HEK293T (cell line): ENCODE measurements around the gene DCTN5.
"Not testable (repeated sequence)": the region's sequence is repeated elsewhere in the genome, so short reads cannot be mapped to it uniquely, and the experiment has no call there.

ENCODE experiments used
- CTCF ChIA-PET: fragments of 350-600 bp; formaldehyde crosslinking; extraction: SDS; loops from one replicate; lab custom pipeline; 2021; ENCODE audit warnings: antibody characterized with exemption, inconsistent platforms; lab: Yijun Ruan, JAX
- POLR2A ChIA-PET: fragments of 350-600 bp; formaldehyde crosslinking; extraction: SDS; loops from one replicate; lab custom pipeline; 2020; ENCODE audit warnings: antibody characterized with exemption, inconsistent platforms; lab: Yijun Ruan, JAX
- DNase-seq: peaks from one replicate; pipeline ENCODE4 v3.0.0; 2012; ENCODE audit warnings: mixed read lengths; ENCODE audit errors: extremely low spot score
- ARNT ChIP-seq: fragments of 450-650 bp; IDR thresholded peaks from 2 replicates; pipeline ENCODE4 v1.6.1; 2017; ENCODE audit warnings: mild to moderate bottlenecking
- BHLHE40 ChIP-seq: fragments of 450-650 bp; IDR thresholded peaks from 2 replicates; pipeline ENCODE4 v1.6.1; 2016; ENCODE audit warnings: mild to moderate bottlenecking, moderate library complexity, borderline replicate concordance
- CTBP1 ChIP-seq: fragments of 450-650 bp; IDR thresholded peaks from 2 replicates; pipeline ENCODE4 v1.6.1; 2016; ENCODE audit warnings: borderline replicate concordance
- ELF4 ChIP-seq: fragments of 450-650 bp; IDR thresholded peaks from 2 replicates; pipeline ENCODE4 v1.6.1; 2017; ENCODE audit warnings: antibody characterized with exemption
- FOXA1 ChIP-seq: fragments of 450-650 bp; IDR thresholded peaks from 2 replicates; pipeline ENCODE4 v1.6.1; 2016; ENCODE audit warnings: mild to moderate bottlenecking
- FOXK2 ChIP-seq: fragments of 450-650 bp; IDR thresholded peaks from 2 replicates; pipeline ENCODE4 v1.6.1; 2016; ENCODE audit warnings: mild to moderate bottlenecking
- FOXM1 ChIP-seq: fragments of 450-650 bp; IDR thresholded peaks from 2 replicates; pipeline ENCODE4 v1.6.1; 2017; ENCODE audit warnings: mild to moderate bottlenecking, borderline replicate concordance
- HDGF ChIP-seq: fragments of 450-650 bp; IDR thresholded peaks from 2 replicates; pipeline ENCODE4 v1.6.1; 2017; ENCODE audit warnings: antibody characterized with exemption, borderline replicate concordance
- L3MBTL2 ChIP-seq: fragments of 450-650 bp; conservative IDR thresholded peaks from 2 replicates; pipeline ENCODE4 v1.6.1; 2016; ENCODE audit warnings: mild to moderate bottlenecking
- LEF1 ChIP-seq: fragments of 450-650 bp; IDR thresholded peaks from 2 replicates; pipeline ENCODE4 v1.6.1; 2017; ENCODE audit warnings: mild to moderate bottlenecking, borderline replicate concordance
- NFRKB ChIP-seq: fragments of 450-650 bp; IDR thresholded peaks from 2 replicates; pipeline ENCODE4 v1.6.1; 2016; ENCODE audit warnings: mild to moderate bottlenecking, moderate library complexity
- PKNOX1 ChIP-seq: fragments of 450-650 bp; IDR thresholded peaks from 2 replicates; pipeline ENCODE4 v1.6.1; 2016
- SP1 ChIP-seq: fragments of 450-650 bp; IDR thresholded peaks from 2 replicates; pipeline ENCODE4 v1.6.1; 2017
- SUZ12 ChIP-seq: fragments of 450-650 bp; IDR thresholded peaks from 2 replicates; pipeline ENCODE4 v1.6.1; 2016; ENCODE audit warnings: mild to moderate bottlenecking
- TARDBP ChIP-seq: fragments of 450-650 bp; IDR thresholded peaks from 2 replicates; pipeline ENCODE4 v1.6.1; 2016
- ZNF384 ChIP-seq: fragments of 450-650 bp; IDR thresholded peaks from 2 replicates; pipeline ENCODE4 v1.6.1; 2016

The DCTN5 gene

GRCh38 chr16:23629516-23629915 is 11.8 kb upstream of the DCTN5 start:
- CTCF ChIA-PET, result interaction anchor here (0.8 kb wide), 1 partner anchor 33 kb away, joined by 3 read pairs; no protein-coding TSS in a partner anchor
- DNase-seq, result no peak
- POLR2A ChIA-PET, result no interaction called here
- TF ChIP-seq FOXA1, result no peak
- TF ChIP-seq ARNT, result no peak
- TF ChIP-seq FOXK2, result no peak
- no peak for TF ChIP-seq ZNF384
- no peak for TF ChIP-seq L3MBTL2
- no peak for TF ChIP-seq SUZ12
- TF ChIP-seq CTBP1, result no peak
- TF ChIP-seq LEF1, result no peak
- TF ChIP-seq NFRKB, result no peak
- no peak for TF ChIP-seq PKNOX1
- TF ChIP-seq TARDBP, result no peak
- no peak for TF ChIP-seq BHLHE40

GRCh38 chr16:23631874-23632273 is 9.4 kb upstream of the DCTN5 start:
- POLR2A ChIA-PET, CTCF ChIA-PET, DNase-seq: not testable (repeated sequence)

GRCh38 chr16:23634461-23635036 is 6.7 kb upstream of the DCTN5 start:
- no peak for TF ChIP-seq HDGF
- TF ChIP-seq NFRKB, result no peak
- no peak for TF ChIP-seq BHLHE40
- no peak for TF ChIP-seq LEF1
- TF ChIP-seq CTBP1, result no peak
- TF ChIP-seq FOXM1, result no peak
- no peak for TF ChIP-seq ZNF384
- TF ChIP-seq SUZ12, result no peak
- TF ChIP-seq ARNT, result no peak
- DNase-seq, result no peak
- ChIA-PET POLR2A (no interaction called here), CTCF (no interaction called here)

GRCh38 chr16:23635958-23636357 is 5.3 kb upstream of the DCTN5 start:
- ChIA-PET CTCF (no interaction called here), POLR2A (no interaction called here)
- no peak for DNase-seq
- TF ChIP-seq FOXA1, result no peak
- no peak for TF ChIP-seq SUZ12
- no peak for TF ChIP-seq FOXK2
- no peak for TF ChIP-seq CTBP1
- no peak for TF ChIP-seq SP1
- no peak for TF ChIP-seq NFRKB
- no peak for TF ChIP-seq LEF1
- no peak for TF ChIP-seq FOXM1
- TF ChIP-seq BHLHE40, result no peak
- no peak for TF ChIP-seq ARNT
- TF ChIP-seq L3MBTL2, result no peak

- POLR2A ChIA-PET, result interaction anchor here (0.7 to 2.0 kb wide), 5 partner anchors 10 to 92 kb away, joined by 3 to 8 read pairs (median 4); partner anchors contain the start of gene PLK1
- no peak for TF ChIP-seq LEF1
- TF ChIP-seq ZNF384, result no peak
- no peak for TF ChIP-seq FOXA1
- no peak for TF ChIP-seq ARNT
- TF ChIP-seq TARDBP, result no peak
- TF ChIP-seq FOXK2, result no peak
- TF ChIP-seq SP1, result no peak
- peak; percentile 14 for DNase-seq
- CTCF ChIA-PET, result interaction anchor here (0.6 to 1.4 kb wide), 2 partner anchors 44 to 360 kb away, joined by 3 read pairs; no protein-coding TSS in a partner anchor
Measured at GRCh38 chr16:23640615-23640930, 693 bp upstream of the DCTN5 start.

GRCh38 chr16:23642246-23642774 is 1.0 kb downstream of the DCTN5 start:
- no peak for DNase-seq
- TF ChIP-seq CTBP1 (no peak), ELF4 (no peak), NFRKB (no peak), SUZ12 (no peak), PKNOX1 (no peak)
- ChIA-PET POLR2A (interaction anchor here (2.0 kb wide), 1 partner anchor 90 kb away, joined by 4 read pairs; no protein-coding TSS in a partner anchor), CTCF (interaction anchor here (0.7 kb wide), 1 partner anchor 29 kb away, joined by 3 read pairs; no protein-coding TSS in a partner anchor)

- ChIA-PET CTCF (interaction anchor here (0.7 kb wide), 1 partner anchor 28 kb away, joined by 3 read pairs; no protein-coding TSS in a partner anchor), POLR2A (no interaction called here)
- no peak for DNase-seq
- TF ChIP-seq CTBP1 (no peak), NFRKB (no peak), FOXA1 (no peak), HDGF (no peak), SP1 (no peak), FOXK2 (no peak), PKNOX1 (no peak)
Measured at GRCh38 chr16:23650674-23651416, 9.6 kb downstream of the DCTN5 start.
